BE2C (cell line): ENCODE measurements around the gene ISOC2.

Source experiments
- DNase-seq: peaks from one replicate; pipeline ENCODE4 v3.0.0-alpha.2; 2020
- H3K27me3 ChIP-seq: fragments of 250-450 bp; sonication (Bioruptor Pico); 2 replicates; pipeline ENCODE4 v1.5.1; 2020; ENCODE audit warnings: mild to moderate bottlenecking
- H3K36me3 ChIP-seq: fragments of 250-450 bp; sonication (Bioruptor Pico); 2 replicates; pipeline ENCODE4 v1.5.1; 2020; ENCODE audit warnings: mild to moderate bottlenecking
- H3K4me1 ChIP-seq: fragments of 250-450 bp; sonication (Bioruptor Pico); 2 replicates; pipeline ENCODE4 v1.5.1; 2020
- H3K4me3 ChIP-seq: 2 replicates; pipeline ENCODE4 v1.5.1; 2011; ENCODE audit warnings: low read depth, low read length
- H3K9me3 ChIP-seq: fragments of 250-450 bp; sonication (Bioruptor Pico); 2 replicates; pipeline ENCODE4 v1.5.1; 2020
- TF ChIP-seq, protein P1 (sequence below): IDR thresholded peaks from 2 replicates; pipeline ENCODE4 v1.5.1; 2012; ENCODE audit warnings: mild to moderate bottlenecking, low read depth, low read length

The ISOC2 gene

DNA sequence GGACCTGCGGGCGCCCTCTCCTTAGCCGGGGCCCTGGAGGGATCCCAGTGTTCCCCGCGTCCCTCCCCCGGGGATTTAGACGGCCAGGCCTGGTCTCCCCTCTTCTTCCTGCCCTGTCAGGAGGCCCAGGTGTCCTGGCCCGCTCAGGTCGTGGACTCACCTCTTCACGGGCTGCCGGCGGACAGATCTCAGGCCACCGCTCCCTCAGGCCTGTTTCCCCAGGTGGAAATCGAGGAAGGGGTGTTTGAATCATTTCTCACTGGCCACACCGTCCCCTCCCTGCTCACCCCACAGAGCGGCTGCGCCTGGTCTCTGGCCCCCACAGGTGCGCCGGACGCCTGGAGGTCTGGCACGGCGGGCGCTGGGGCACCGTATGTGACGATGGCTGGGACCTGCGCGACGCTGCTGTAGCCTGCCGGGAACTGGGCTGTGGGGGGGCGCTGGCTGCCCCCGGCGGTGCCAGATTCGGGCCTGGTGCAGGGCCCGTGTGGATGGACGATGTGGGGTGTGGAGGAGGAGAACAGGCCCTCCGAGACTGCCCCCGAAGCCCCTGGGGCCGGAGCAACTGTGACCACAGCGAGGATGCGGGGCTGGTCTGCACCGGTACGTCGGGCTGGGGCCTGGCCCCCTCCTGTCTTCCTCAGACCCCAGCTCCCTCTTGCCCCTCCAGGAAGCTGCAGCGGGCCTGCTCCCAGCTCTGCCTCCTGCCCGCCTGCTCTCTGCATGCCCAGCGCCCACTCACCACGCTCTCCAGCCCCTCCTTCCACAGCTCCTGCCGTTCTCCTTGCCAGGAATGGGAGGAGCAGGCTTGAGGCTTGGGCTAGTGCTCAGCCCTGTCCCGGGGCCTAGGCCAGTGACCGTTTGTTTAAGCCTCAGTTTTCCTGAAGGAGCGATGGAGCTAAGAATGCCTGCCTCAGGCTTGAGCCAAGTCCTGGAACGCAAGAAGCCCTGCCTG is 29.3 kb upstream of the ISOC2 start:
- H3K4me3 ChIP-seq = no peak overlapping the region
- no peaks in the 10 kb centered on the region; the same call in 1 of the 2 replicates for H3K36me3 ChIP-seq
- H3K27me3 ChIP-seq = no peaks in the 10 kb centered on the region
- TF ChIP-seq, protein P1, sequence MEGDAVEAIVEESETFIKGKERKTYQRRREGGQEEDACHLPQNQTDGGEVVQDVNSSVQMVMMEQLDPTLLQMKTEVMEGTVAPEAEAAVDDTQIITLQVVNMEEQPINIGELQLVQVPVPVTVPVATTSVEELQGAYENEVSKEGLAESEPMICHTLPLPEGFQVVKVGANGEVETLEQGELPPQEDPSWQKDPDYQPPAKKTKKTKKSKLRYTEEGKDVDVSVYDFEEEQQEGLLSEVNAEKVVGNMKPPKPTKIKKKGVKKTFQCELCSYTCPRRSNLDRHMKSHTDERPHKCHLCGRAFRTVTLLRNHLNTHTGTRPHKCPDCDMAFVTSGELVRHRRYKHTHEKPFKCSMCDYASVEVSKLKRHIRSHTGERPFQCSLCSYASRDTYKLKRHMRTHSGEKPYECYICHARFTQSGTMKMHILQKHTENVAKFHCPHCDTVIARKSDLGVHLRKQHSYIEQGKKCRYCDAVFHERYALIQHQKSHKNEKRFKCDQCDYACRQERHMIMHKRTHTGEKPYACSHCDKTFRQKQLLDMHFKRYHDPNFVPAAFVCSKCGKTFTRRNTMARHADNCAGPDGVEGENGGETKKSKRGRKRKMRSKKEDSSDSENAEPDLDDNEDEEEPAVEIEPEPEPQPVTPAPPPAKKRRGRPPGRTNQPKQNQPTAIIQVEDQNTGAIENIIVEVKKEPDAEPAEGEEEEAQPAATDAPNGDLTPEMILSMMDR = no peak
- H3K4me1 ChIP-seq = peaks cover 17% of the 10 kb centered on the region
- no peaks in the 10 kb centered on the region for H3K9me3 ChIP-seq
- DNase-seq = peak; percentile 16

DNA sequence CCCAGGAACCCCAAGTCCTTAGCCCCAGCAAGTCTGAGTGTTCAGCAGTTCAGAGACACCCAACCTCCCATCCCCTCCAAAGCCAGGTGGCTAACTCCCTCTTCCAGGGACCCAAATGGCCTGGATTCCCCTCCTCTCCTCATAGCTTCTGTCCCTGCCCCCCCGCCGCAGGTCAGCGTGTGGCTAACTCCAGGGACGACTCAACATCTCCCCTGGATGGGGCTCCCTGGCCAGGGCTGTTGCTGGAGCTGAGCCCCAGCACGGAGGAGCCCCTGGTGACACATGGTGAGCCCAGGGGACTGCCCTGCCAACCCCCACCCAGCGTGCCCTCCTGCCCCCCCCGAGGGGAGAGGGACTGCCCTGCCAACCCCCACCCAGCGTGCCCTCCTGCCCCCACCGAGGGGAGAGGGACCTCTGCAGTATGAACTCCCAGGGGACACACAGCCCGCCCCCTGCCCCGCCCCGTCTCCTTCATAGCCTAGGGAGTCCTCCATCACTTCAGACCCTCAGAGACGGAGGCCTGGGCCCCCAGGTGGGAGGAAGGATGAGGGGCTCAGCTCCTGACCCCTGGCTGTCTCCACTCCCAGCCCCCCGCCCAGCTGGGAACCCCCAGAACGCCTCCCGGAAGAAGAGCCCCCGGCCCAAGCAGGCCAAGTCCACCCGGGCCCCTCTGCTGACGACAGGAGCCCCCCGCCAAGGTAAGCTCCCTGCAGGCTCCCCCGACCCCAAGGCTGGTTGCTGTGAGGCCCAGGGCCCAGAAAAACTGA is 28.5 kb upstream of the ISOC2 start:
- Histone ChIP-seq H3K4me3 (no peak overlapping the region), H3K36me3 (no peaks in the 10 kb centered on the region; the same call in 1 of the 2 replicates), H3K9me3 (no peaks in the 10 kb centered on the region), H3K4me1 (peaks cover 17% of the 10 kb centered on the region), H3K27me3 (no peaks in the 10 kb centered on the region)
- TF ChIP-seq, protein P1 = no peak
- peak; percentile 17 for DNase-seq

DNA sequence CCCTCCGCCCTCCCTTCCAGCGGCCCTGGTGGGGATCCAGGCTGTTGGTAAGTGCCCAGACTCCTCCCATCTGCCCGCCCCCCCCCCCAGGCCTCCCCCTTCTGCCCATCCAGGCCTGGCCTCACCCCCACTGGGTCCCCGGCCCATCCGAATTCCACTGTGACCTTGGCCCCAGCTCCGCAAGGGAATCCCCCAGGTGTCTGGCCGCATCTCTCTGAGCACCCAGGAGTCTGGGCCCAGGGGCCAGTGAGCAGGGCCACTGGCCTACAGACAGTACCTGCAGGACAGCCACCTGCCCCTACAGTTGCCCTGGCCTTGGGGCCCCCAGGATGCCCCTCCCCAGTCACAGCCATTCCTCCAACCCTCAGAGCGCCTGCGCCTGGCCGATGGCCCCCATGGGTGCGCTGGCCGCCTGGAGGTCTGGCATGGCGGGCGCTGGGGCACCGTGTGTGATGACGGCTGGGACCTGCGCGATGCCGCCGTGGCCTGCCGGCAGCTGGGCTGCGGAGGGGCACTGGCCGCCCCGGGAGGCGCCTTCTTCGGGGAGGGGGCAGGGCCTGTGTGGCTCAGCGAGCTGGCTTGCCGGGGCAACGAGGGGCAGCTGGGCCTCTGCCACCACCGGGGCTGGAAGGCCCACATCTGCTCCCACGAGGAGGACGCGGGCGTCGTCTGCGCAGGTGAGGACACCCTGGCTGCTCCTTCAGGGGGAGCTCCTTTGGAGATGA is 27.7 kb upstream of the ISOC2 start:
- Histone ChIP-seq H3K27me3 (no peaks in the 10 kb centered on the region), H3K9me3 (no peaks in the 10 kb centered on the region), H3K4me1 (peaks cover 21% of the 10 kb centered on the region), H3K4me3 (no peak overlapping the region), H3K36me3 (no peaks in the 10 kb centered on the region; the same call in 1 of the 2 replicates)
- TF ChIP-seq, protein P1 = no peak
- peak; percentile 18 for DNase-seq

DNA sequence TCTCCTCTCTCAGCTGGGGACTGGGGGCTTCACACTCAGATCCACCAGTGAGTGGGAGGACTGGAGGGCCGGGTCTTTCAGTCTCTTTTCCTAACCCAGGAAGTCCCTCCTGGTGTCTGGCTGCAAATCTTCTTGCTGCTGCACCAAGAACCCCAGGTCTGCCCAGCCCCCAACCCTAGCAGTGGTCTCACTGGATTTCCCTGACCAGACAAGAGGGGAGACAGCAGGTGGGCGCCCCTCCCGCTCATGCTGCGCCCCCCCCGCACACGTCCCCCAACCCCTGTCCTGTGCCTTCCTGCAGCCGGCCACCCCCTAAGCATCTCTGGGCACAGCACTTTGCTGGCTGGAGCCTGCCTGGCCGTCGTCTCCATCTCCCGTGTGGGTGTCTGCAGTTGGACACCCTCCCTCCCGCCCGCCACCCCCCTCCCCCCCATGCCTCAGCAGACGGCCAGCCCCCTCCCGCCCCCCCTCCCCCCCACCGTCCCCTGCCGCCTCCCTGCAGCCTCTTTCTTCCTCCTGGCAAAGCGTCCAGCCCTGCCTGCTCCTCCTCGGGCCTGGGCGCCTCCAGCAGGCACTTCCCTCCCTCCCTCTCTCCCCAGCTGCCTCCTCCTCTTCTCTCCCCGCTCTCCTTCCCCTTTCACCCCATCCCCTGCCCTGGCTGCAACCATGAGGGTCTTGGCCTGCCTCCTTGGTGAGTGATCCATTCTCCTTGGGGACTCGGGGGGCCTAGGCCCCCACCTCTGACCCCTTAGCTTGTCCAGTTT is 26.7 kb upstream of the ISOC2 start, which contains the start of gene SSC5D:
TSS of gene SSC5D (plus strand) at position 513 of the 764 bp plus-strand sequence. CDS start at position 667, 154 bp downstream.
- Histone ChIP-seq H3K36me3 (no peaks in the 10 kb centered on the region; the same call in 1 of the 2 replicates), H3K27me3 (no peaks in the 10 kb centered on the region), H3K4me1 (peaks cover 22% of the 10 kb centered on the region), H3K9me3 (no peaks in the 10 kb centered on the region), H3K4me3 (peak within 1 kb of the TSS; percentile 68)
- DNase-seq = peak; percentile 41
- TF ChIP-seq, protein P1 = no peak
